GM12878 (cell line): ENCODE data around the gene KANK4. TPM values are rescaled to one million over a fixed set of nuclear protein-coding genes. Genes with fewer than 3 reads are reported as not detected.

ENCODE experiments used
- ATAC-seq: fragments of 200-7000 bp; cut with Tn5 transposase; 3 replicates; pipeline ENCODE4 v1.9.1; 2020; ENCODE audit warnings: mild to moderate bottlenecking, moderate library complexity
- BruUV-seq: library from RNA; stranded (reverse); fragments of 400-500 nt; replicated peaks from 2 replicates; lab custom pipeline; 2021; lab: Mats Ljungman, UMichigan
- CTCF ChIA-PET: fragments of 300-600 bp; sonication (Branson Sonifier 250); formaldehyde crosslinking; extraction: SDS; loops from one replicate; lab custom pipeline; 2021; ENCODE audit warnings: inconsistent platforms; lab: Yijun Ruan, JAX
- POLR2A ChIA-PET: fragments of 350-600 bp; formaldehyde crosslinking; extraction: SDS; loops from one replicate; lab custom pipeline; 2021; ENCODE audit warnings: inconsistent platforms; lab: Charles Lee
- RAD21 ChIA-PET: fragments of 300-600 bp; sonication (Branson Sonifier 250); formaldehyde crosslinking; loops from one replicate; lab custom pipeline; 2023; ENCODE audit warnings: antibody characterized with exemption; ENCODE audit not compliant: unreplicated experiment; lab: Charles Lee
- SMC1A ChIA-PET: fragments of 300-600 bp; sonication (Branson Sonifier 250); formaldehyde crosslinking; loops from one replicate; lab custom pipeline; 2023; ENCODE audit not compliant: unreplicated experiment, uncharacterized antibody; lab: Charles Lee
- DNase-seq: peaks from one replicate; pipeline ENCODE4 v3.0.0-alpha.2; 2011; ENCODE audit warnings: low read depth, low spot score
- FAIRE-seq: peaks from 3 replicates; lab custom pipeline; 2011; peaks lifted over from hg19 to GRCh38; lab: Jason Lieb, UNC
- H2AFZ ChIP-seq: 2 replicates; pipeline ENCODE4 v1.6.0; 2011; ENCODE audit warnings: low read depth, low read length, control low read depth; ENCODE audit not compliant: control insufficient read depth
- H3K27ac ChIP-seq: 2 replicates; pipeline ENCODE4 v1.5.1; 2011; ENCODE audit warnings: control low read depth; ENCODE audit not compliant: control insufficient read depth, insufficient read depth
- H3K27me3 ChIP-seq, 2 experiments: replicated peaks in 1 of 2; 2 replicates each; pipeline versions ENCODE4 v1.6.0 to v1.6.1; 2011; ENCODE audit warnings: low read length in 1 of 2; ENCODE audit not compliant: control insufficient read depth in 2 of 2, insufficient read depth in 2 of 2
- H3K36me3 ChIP-seq, 2 experiments: 2 replicates each; pipeline ENCODE4 v1.5.1; 2011; ENCODE audit warnings: low read length in 1 of 2; ENCODE audit not compliant: control insufficient read depth in 2 of 2, insufficient read depth in 2 of 2
- H3K4me1 ChIP-seq: 2 replicates; pipeline ENCODE4 v1.6.1; 2011; ENCODE audit warnings: mild to moderate bottlenecking, low read length, moderate library complexity, mixed read lengths; ENCODE audit not compliant: control insufficient read depth, insufficient read depth
- H3K4me2 ChIP-seq: 2 replicates; pipeline ENCODE4 v1.6.0; 2011; ENCODE audit warnings: control low read depth; ENCODE audit not compliant: control insufficient read depth, insufficient read depth
- H3K4me3 ChIP-seq: fragments of 200-600 bp; sonication (generic); 2 replicates; pipeline ENCODE4 v1.5.1; 2016
- H3K79me2 ChIP-seq: 2 replicates; pipeline ENCODE4 v1.6.0; 2011; ENCODE audit warnings: low read length; ENCODE audit not compliant: control insufficient read depth, insufficient read depth
- H3K9ac ChIP-seq: 2 replicates; pipeline ENCODE4 v1.8.0; 2011; ENCODE audit warnings: low read length, control low read depth, mixed read lengths; ENCODE audit not compliant: control insufficient read depth, insufficient read depth
- H3K9me3 ChIP-seq: replicated peaks from 3 replicates; pipeline ENCODE4 v1.5.1; 2011; ENCODE audit warnings: mild to moderate bottlenecking, low read length; ENCODE audit not compliant: control insufficient read depth, insufficient read depth
- H4K20me1 ChIP-seq: 2 replicates; pipeline ENCODE4 v1.6.0; 2011; ENCODE audit not compliant: control insufficient read depth, insufficient read depth
- BACH1 ChIP-seq: fragments of 450-650 bp; IDR thresholded peaks from 2 replicates; pipeline ENCODE4 v1.6.1; 2017; ENCODE audit warnings: mild to moderate bottlenecking, borderline replicate concordance
- BHLHE40 ChIP-seq, 2 experiments: fragments of 450-650 bp in 1 of 2; IDR thresholded peaks; 2 replicates each; pipeline ENCODE4 v1.6.1; 2011 to 2017; ENCODE audit warnings: low read depth in 2 of 2, borderline replicate concordance in 1 of 2, improper control_type of control experiment in 1 of 2, low read length in 1 of 2, mild to moderate bottlenecking in 1 of 2
- CHD1 ChIP-seq: IDR thresholded peaks from 2 replicates; pipeline ENCODE4 v1.6.1; 2012; ENCODE audit warnings: low read depth, low read length, improper control_type of control experiment
- EZH2 ChIP-seq: IDR thresholded peaks from 2 replicates; pipeline ENCODE4 v1.6.1; 2012; ENCODE audit warnings: low read depth, mild to moderate bottlenecking, control low read depth, inconsistent platforms, low read length, borderline replicate concordance; ENCODE audit not compliant: control insufficient read depth
- FOS ChIP-seq: IDR thresholded peaks from 3 replicates; pipeline ENCODE4 v1.6.1; 2011; ENCODE audit warnings: borderline replicate concordance; ENCODE audit not compliant: insufficient read length; ENCODE audit errors: extremely low read depth
- GABPA ChIP-seq: IDR thresholded peaks from 2 replicates; pipeline ENCODE4 v1.6.1; 2014; ENCODE audit warnings: antibody characterized with exemption, low read depth, mild to moderate bottlenecking, inconsistent platforms
- HDAC2 ChIP-seq: fragments of 200-600 bp; sonication (generic); IDR thresholded peaks from 2 replicates; pipeline ENCODE4 v1.6.1; 2017
- MEF2A ChIP-seq: IDR thresholded peaks from 2 replicates; pipeline ENCODE4 v1.6.1; 2011; ENCODE audit warnings: low read depth, mild to moderate bottlenecking, low read length, moderate library complexity; ENCODE audit not compliant: insufficient read depth
- MEF2B ChIP-seq: fragments of 450-650 bp; IDR thresholded peaks from 2 replicates; pipeline ENCODE4 v1.6.1; 2018; ENCODE audit warnings: mild to moderate bottlenecking, moderate library complexity; ENCODE audit not compliant: partially characterized antibody, poor library complexity, severe bottlenecking
- MXI1 ChIP-seq: fragments of 150-350 bp; IDR thresholded peaks from 2 replicates; pipeline ENCODE4 v1.6.1; 2011; ENCODE audit warnings: low read depth, mild to moderate bottlenecking, inconsistent platforms, low read length, improper control_type of control experiment
- NR2C2 ChIP-seq: IDR thresholded peaks from 2 replicates; pipeline ENCODE4 v1.6.1; 2011; ENCODE audit warnings: borderline replicate concordance, low read depth; ENCODE audit not compliant: control insufficient read depth, insufficient read length
- PAX5 ChIP-seq: IDR thresholded peaks from 2 replicates; pipeline ENCODE4 v1.6.1; 2011; ENCODE audit warnings: low read depth, low read length, borderline replicate concordance
- POLR2AphosphoS2 ChIP-seq: IDR thresholded peaks from 2 replicates; pipeline ENCODE4 v1.6.1; 2011; ENCODE audit warnings: low read depth, mild to moderate bottlenecking, low read length, improper control_type of control experiment, moderate library complexity
- POU2F2 ChIP-seq: IDR thresholded peaks from 3 replicates; pipeline ENCODE4 v1.6.1; 2011; ENCODE audit warnings: low read depth, mild to moderate bottlenecking, low read length, borderline replicate concordance
- STAT3 ChIP-seq: IDR thresholded peaks from 2 replicates; pipeline ENCODE4 v1.6.1; 2011; ENCODE audit warnings: low read depth, low read length, improper control_type of control experiment
- in situ Hi-C: fragments of 300-500 bp; cut with MboI; formaldehyde crosslinking; loops from 9 replicates; pipeline ENCODE4 v1.14.3; 2018; ENCODE audit warnings: mixed read lengths
- intact Hi-C: fragments of 100-400 bp; cut with micrococcal nuclease; formaldehyde crosslinking; loops from one replicate; pipeline ENCODE4 v1.14.2; 2022; ENCODE audit not compliant: unreplicated experiment
- polyA plus RNA-seq, 11 experiments: library from polyadenylated mRNA; depleted of rRNA in 4 of 11; unstranded in 6 of 11; stranded (reverse) in 5 of 11; fragments of >200 nt; fragmentation: Nextera tagmentation in 4 of 11; fragmentation: Illumina TruSeq in 1 of 11; extraction: Ambion mirVana in 4 of 11; extraction: Trizol in 1 of 11; gene quantifications; 1 replicate in 1 of 11; 2 replicates in 10 of 11; pipeline versions ENCODE4 v1.2.1 to v1.2.3, GENCODE V29; 2011 to 2016; ENCODE audit warnings: inconsistent platforms in 2 of 11, missing spikeins in 2 of 11, low read depth in 1 of 11
- total RNA-seq, 4 experiments: library from RNA; depleted of rRNA in 3 of 4; stranded (reverse); fragments of >200 nt in 3 of 4; fragmentation: Illumina TruSeq in 1 of 4; extraction: Trizol in 1 of 4; gene quantifications; 2 replicates each; pipeline versions ENCODE4 v1.2.1 to v1.2.3, GENCODE V29; 2013 to 2021
- TF ChIP-seq, protein P1 (sequence below): fragments of 450-650 bp; IDR thresholded peaks from 2 replicates; pipeline ENCODE4 v1.6.1; 2016; ENCODE audit warnings: mild to moderate bottlenecking
- TF ChIP-seq, protein P2 (sequence below): fragments of 150-350 bp; IDR thresholded peaks from 2 replicates; pipeline ENCODE4 v1.6.1; 2014; ENCODE audit warnings: mild to moderate bottlenecking, low read depth, low read length
- TF ChIP-seq, protein P3 (sequence below): fragments of 450-650 bp; IDR thresholded peaks from 2 replicates; pipeline ENCODE4 v1.6.1; 2017; ENCODE audit warnings: borderline replicate concordance
- TF ChIP-seq, protein P4 (sequence below): fragments of 450-650 bp; formaldehyde crosslinking; IDR thresholded peaks from 2 replicates; pipeline ENCODE4 v1.5.0; 2022; ENCODE audit warnings: mild to moderate bottlenecking, missing genetic modification characterization

The KANK4 gene
- total and polyA plus RNA-seq, 10 of the 15 experiments (the other 5 are each of a cell fraction or from before 2014, with no cell fraction given): not detected

DNA sequence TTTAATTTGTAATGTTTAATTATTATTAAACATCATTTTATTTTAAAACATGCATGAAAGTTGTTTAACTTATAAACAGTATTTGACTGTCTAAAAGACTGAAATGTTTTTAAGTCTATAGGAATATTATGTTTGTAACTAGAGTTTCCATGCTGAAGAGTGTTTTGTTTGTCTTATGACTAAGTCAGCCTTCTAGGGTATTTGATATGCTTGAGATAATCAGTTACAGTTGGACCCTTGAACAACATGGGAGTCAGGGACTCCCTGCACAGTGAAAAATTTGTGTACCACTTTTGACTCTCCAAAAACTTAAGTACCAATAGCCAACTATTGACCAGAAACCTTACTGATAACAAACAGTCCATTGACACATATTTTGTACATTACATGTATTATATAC, 45.5 kb upstream of the KANK4 start:
- no peaks in the 10 kb centered on the region for H3K79me2 ChIP-seq
- POLR2A ChIA-PET: no interaction called here
- TF ChIP-seq PAX5: no peak
- no peak for TF ChIP-seq BHLHE40 (IDR thresholded peaks at IDR 0.05; ENCODE audit: borderline replicate concordance in 1 of 2, low read depth in 2 of 2, low read length in 1 of 2)
- no peak for TF ChIP-seq GABPA
- TF ChIP-seq, protein P1, sequence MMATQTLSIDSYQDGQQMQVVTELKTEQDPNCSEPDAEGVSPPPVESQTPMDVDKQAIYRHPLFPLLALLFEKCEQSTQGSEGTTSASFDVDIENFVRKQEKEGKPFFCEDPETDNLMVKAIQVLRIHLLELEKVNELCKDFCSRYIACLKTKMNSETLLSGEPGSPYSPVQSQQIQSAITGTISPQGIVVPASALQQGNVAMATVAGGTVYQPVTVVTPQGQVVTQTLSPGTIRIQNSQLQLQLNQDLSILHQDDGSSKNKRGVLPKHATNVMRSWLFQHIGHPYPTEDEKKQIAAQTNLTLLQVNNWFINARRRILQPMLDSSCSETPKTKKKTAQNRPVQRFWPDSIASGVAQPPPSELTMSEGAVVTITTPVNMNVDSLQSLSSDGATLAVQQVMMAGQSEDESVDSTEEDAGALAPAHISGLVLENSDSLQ: no peak
- TF ChIP-seq MEF2A: no peak
- no peak for TF ChIP-seq BACH1
- TF ChIP-seq, protein P2, sequence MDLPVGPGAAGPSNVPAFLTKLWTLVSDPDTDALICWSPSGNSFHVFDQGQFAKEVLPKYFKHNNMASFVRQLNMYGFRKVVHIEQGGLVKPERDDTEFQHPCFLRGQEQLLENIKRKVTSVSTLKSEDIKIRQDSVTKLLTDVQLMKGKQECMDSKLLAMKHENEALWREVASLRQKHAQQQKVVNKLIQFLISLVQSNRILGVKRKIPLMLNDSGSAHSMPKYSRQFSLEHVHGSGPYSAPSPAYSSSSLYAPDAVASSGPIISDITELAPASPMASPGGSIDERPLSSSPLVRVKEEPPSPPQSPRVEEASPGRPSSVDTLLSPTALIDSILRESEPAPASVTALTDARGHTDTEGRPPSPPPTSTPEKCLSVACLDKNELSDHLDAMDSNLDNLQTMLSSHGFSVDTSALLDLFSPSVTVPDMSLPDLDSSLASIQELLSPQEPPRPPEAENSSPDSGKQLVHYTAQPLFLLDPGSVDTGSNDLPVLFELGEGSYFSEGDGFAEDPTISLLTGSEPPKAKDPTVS: no peak
- TF ChIP-seq POU2F2: no peak
- no peak for TF ChIP-seq MXI1
- TF ChIP-seq NR2C2: no peak
- TF ChIP-seq EZH2: no peak
- no peak for TF ChIP-seq MEF2B
- no peak for TF ChIP-seq FOS
- no peak for TF ChIP-seq POLR2AphosphoS2
- TF ChIP-seq, protein P3, sequence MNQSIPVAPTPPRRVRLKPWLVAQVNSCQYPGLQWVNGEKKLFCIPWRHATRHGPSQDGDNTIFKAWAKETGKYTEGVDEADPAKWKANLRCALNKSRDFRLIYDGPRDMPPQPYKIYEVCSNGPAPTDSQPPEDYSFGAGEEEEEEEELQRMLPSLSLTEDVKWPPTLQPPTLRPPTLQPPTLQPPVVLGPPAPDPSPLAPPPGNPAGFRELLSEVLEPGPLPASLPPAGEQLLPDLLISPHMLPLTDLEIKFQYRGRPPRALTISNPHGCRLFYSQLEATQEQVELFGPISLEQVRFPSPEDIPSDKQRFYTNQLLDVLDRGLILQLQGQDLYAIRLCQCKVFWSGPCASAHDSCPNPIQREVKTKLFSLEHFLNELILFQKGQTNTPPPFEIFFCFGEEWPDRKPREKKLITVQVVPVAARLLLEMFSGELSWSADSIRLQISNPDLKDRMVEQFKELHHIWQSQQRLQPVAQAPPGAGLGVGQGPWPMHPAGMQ: no peak
- no peak for TF ChIP-seq CHD1
- TF ChIP-seq HDAC2: no peak
- TF ChIP-seq, protein P4, sequence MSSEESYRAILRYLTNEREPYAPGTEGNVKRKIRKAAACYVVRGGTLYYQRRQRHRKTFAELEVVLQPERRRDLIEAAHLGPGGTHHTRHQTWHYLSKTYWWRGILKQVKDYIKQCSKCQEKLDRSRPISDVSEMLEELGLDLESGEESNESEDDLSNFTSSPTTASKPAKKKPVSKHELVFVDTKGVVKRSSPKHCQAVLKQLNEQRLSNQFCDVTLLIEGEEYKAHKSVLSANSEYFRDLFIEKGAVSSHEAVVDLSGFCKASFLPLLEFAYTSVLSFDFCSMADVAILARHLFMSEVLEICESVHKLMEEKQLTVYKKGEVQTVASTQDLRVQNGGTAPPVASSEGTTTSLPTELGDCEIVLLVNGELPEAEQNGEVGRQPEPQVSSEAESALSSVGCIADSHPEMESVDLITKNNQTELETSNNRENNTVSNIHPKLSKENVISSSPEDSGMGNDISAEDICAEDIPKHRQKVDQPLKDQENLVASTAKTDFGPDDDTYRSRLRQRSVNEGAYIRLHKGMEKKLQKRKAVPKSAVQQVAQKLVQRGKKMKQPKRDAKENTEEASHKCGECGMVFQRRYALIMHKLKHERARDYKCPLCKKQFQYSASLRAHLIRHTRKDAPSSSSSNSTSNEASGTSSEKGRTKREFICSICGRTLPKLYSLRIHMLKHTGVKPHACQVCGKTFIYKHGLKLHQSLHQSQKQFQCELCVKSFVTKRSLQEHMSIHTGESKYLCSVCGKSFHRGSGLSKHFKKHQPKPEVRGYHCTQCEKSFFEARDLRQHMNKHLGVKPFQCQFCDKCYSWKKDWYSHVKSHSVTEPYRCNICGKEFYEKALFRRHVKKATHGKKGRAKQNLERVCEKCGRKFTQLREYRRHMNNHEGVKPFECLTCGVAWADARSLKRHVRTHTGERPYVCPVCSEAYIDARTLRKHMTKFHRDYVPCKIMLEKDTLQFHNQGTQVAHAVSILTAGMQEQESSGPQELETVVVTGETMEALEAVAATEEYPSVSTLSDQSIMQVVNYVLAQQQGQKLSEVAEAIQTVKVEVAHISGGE (CRISPR knock-in tag): no peak
- no peak for TF ChIP-seq STAT3

More for the DNA sequence above, 45.5 kb upstream of the KANK4 start:
- H3K4me1 ChIP-seq: no peaks in the 10 kb centered on the region
- ChIA-PET SMC1A (no interaction called here), CTCF (no interaction called here), RAD21 (no interaction called here)
- no TSS peak for BruUV-seq
- no peak overlapping the region for H3K4me3 ChIP-seq
- ATAC-seq: no peak
- DNase-seq: no peak
- no peak overlapping the region for H3K27ac ChIP-seq
- H3K9ac ChIP-seq: no peak overlapping the region
- no peaks in the 10 kb centered on the region for H3K9me3 ChIP-seq
- intact Hi-C loops: no loop called here
- no peak for FAIRE-seq
- no peaks in the 10 kb centered on the region for H4K20me1 ChIP-seq
- no peak overlapping the region for H3K4me2 ChIP-seq
- H3K27me3 ChIP-seq: no peaks in the 10 kb centered on the region
- in situ Hi-C loops: no loop called here
- no peaks in the 10 kb centered on the region for H3K36me3 ChIP-seq
- H2AFZ ChIP-seq: no peak overlapping the region
